Activated T-helper 1 cell treated with Interleukin-2 at 50 U/mL for 16 hours (primary cell): Measurements from ENCODE around the gene MPP4.

Source experiments
- DNase-seq: peaks from one replicate; pipeline ENCODE4 v3.0.0-alpha.2; 2020; ENCODE audit warnings: low read depth

MPP4 gene, protein sequence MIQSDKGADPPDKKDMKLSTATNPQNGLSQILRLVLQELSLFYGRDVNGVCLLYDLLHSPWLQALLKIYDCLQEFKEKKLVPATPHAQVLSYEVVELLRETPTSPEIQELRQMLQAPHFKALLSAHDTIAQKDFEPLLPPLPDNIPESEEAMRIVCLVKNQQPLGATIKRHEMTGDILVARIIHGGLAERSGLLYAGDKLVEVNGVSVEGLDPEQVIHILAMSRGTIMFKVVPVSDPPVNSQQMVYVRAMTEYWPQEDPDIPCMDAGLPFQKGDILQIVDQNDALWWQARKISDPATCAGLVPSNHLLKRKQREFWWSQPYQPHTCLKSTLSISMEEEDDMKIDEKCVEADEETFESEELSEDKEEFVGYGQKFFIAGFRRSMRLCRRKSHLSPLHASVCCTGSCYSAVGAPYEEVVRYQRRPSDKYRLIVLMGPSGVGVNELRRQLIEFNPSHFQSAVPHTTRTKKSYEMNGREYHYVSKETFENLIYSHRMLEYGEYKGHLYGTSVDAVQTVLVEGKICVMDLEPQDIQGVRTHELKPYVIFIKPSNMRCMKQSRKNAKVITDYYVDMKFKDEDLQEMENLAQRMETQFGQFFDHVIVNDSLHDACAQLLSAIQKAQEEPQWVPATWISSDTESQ

DNA sequence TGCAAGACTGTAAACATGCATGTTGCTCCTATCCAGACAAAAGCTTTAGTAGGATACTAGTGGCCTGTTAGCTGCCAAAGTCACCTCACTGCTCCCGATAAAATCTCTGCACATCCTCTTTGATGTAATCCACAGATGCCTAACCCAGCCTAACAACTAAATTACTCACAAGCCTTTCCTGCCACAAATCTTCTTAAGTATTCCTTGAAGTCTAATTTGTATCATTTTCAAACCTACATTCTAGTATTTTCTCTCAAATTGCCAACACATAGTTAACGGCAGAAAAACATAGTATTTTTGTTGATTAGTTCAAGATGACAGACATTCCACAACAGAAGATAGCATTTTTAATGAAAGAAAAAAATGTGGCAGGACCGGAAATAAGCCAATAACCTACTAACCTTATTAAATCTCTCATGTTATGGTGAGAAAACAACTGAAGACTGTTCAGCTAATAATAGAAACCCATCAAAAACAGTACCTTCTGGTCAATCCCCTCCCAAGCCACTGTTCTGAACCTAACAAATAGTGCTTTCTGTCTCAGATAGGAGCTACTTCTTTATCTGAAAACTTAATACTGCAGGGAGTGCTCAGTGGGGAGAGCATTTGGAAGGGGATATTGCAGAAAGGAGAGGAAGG, at the start of gene MPP4:
Gene MPP4 (minus strand): TSS at position 57 of the 639 bp plus-strand sequence. CDS start 4,690 bp downstream, outside the sequence.
- no peak for DNase-seq

- DNase-seq = no peak
Observed at GRCh38 chr2:201746551-201746950, 48.1 kb upstream of the MPP4 start.

GRCh38 chr2:201735486-201735885, 37.0 kb upstream of the MPP4 start:
- no peak for DNase-seq

- DNase-seq = no peak
Observed at GRCh38 chr2:201734111-201734510, 35.7 kb upstream of the MPP4 start.

DNA sequence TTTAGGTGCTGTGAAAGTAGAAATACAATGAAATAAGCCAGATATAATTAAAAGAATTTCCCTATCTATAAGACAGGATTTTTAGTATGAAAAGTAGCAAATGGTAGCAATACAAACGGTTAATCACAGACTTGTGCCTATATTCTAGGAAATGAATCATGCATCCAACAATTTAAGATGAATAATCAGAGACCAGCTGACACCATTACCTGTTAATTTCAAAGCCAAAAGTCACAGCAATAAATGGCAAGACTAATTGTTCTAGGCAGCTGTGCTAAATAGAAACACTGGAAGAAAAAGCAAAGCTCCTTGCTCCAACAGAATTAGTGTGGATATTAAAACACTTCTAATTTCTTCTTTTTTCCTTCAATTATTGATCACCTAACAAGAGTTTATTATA, 35.1 kb upstream of the MPP4 start:
- DNase-seq = no peak

DNA sequence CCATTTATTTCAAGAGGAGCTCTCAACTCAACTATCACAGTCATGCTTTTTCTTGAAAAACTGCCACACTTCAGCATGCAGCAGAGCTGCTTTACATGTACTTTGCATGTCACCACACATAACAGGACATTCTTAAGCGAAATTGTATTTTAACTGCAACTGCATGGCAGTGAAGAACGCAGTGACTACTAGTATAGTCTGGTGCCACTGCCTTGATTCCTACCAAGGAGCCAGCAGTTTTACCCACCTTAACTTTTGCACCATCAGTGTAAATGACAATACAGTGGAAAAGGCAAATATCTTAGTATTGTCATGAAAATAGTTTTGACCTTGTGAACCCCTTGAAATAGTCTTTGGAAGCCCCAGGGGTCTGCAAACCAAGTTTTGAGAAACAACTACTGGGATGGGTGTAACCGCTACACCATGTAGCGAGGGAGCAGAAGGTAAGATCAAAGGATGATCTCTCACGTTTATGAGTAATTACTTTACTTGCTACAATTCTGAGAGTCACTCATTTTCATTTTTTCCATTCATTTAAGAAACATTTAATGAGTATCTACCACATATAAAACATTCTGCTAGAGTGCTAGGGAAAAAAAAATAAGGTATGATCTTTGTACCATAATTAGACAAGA, 32.3 kb upstream of the MPP4 start:
- no peak for DNase-seq

GRCh38 chr2:201715459-201715858, 17.0 kb upstream of the MPP4 start:
- no peak for DNase-seq

GRCh38 chr2:201712726-201713125, 14.3 kb upstream of the MPP4 start:
- DNase-seq = no peak

- DNase-seq = no peak
Observed at GRCh38 chr2:201709747-201710146, 11.3 kb upstream of the MPP4 start.

GRCh38 chr2:201709049-201709448, 10.6 kb upstream of the MPP4 start:
- DNase-seq = no peak

DNA sequence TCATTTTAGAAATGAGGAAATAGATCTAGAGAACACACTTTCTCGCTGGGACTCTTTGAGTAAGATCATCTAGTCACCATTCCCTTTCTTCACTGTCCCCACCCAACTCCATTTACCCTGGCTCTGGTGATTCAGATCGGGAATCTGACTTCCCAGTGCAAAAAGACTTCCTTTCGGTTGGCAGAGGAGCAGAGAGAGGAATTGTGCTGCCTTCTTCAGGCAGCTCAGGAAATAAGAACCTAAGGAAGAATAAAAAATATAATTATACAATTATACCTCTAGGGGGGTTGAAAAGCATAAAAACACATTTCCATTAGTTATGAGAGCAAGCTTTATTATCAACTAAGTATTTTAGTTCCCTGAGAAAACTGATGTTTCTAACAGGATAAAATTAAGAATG, 9.3 kb upstream of the MPP4 start:
- no peak for DNase-seq

GRCh38 chr2:201707142-201707541, 8.7 kb upstream of the MPP4 start:
- no peak for DNase-seq

DNA sequence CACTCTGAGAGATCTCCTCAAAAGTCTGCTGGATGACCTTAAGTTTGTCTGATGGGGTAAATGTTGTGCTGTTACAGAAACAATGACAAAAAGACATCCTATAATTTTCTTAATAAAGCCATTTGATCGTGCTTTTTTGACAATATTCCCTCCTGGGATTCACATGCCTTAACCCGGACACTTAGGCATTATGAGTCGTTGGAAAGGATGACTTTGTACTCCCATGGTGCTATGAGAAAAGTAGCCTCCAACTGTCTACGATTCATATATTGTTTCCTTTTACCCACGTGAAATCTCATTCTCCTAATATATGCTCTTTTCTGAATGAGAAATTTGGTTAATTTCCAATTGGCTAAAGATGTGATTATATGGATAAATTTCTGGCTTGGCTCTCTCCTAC, 6.1 kb upstream of the MPP4 start:
- no peak for DNase-seq

DNA sequence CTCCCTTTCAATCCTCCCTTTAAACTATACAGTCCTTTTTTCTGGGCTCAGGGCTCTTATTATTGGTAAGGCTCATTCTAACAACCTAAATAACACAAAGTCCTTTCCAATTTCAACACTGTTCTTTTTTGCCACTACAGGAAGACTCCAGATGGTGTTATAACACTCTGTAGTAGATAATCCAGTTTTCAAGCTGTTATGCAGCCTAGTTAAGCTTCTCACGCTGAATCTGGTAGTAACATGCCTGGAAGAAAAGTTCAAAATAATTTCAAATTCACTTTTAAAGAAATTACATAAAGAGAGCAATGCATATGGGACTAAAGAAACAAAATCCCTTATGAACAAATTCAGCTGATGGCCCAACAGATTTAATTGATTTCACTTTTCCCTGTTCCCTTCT, 3.2 kb upstream of the MPP4 start:
- DNase-seq = no peak

DNA sequence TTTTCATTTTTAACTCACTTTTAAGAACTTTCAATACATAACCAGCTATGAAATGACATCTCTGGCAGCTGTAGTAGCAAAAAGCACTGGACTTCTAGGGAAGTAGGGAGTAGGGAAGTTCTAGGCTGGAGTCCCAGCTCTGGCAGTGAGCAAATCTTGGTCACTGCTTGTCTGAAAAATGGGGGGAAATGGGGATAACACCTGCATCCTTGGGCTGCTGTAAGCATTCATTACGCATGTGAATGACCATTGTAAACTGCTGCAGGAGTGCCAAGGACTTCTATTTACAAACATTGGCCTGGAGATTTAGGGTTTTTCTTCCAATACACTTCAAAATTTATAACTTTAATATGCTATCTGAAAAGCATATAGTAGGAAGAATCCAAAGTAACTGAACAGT, 972 bp upstream of the MPP4 start:
- DNase-seq = no peak

- no peak for DNase-seq
Observed at GRCh38 chr2:201697899-201698298, 545 bp downstream of the MPP4 start.

DNA sequence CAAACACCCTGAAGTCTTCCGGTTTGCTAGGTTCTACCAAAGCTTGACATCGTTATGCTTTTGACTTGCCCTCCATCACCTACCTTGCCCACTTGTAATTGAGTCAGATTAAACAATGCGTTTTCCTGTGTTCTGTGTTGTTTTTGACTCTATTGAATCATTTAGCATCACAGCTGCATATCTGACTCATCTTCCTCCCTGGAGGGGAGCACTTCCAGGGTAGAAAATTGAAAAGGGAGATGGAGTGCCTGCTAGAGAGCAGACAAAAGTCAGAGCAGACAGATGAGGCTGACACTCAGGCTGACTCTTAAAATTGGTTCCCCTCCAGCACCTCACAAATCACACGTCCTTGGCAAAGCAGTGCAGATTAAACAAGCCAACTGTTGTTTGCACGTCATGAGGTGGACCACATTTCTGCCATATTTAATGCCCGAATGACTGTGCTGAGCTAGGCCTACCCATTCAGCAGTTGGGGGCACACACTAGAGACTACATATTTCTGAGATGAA, 2.2 kb downstream of the MPP4 start:
- no peak for DNase-seq

DNA sequence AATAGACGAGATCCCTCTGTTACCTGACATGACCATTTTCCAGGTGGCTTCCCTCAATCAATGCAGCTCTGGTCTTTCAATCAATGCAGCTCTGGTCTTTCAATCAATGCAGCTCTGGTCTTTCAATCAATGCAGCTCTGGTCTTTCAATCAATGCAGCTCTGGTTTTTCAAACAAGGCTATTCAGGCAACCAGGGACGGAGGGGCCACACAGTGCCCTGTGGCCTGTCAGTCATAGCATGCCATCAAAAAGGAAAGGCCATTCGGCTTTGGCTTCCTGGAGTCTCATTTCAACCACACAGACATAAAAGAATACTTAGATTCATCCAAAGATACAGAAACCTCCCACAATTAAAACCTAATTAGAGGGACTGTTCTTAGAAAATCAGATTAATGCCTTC, 13.3 kb downstream of the MPP4 start:
- no peak for DNase-seq

DNA sequence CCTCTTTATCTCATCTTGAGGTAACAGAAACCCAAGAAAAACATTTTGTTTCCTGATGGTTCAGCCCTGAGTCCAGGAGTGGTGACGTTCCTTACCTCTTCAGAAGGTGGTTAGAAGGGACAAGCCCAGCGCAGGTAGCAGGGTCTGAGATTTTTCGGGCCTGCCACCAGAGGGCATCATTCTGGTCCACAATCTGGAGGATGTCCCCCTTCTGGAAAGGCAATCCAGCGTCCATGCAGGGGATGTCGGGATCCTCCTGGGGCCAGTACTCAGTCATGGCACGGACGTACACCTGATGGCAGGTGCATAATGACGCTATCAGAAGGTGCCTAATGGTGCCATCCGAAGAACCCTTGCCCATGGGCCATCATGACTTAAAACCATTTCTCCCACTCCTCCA, 17.7 kb downstream of the MPP4 start:
- DNase-seq = no peak

GRCh38 chr2:201678401-201678800, 20.0 kb downstream of the MPP4 start:
- DNase-seq = no peak

DNA sequence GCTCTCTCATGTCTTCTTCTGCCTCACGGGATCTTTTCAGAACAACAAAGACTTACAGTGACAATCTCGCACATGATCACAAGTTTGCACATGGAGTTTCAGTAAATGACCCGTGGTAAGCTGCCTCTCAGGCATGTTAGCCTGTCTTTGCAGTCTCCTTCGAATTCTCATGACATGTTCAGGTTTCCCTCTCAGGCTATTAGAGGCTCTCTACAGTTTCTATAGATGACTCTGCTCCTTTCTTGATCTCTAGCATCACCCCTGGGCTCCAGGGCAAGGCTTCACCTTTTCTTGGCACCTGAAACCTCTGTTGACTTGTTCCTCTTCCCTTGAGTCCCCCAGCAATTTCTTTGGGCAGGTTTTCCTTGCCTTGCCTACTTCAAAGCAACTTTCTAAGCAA, 23.0 kb downstream of the MPP4 start:
- no peak for DNase-seq

DNA sequence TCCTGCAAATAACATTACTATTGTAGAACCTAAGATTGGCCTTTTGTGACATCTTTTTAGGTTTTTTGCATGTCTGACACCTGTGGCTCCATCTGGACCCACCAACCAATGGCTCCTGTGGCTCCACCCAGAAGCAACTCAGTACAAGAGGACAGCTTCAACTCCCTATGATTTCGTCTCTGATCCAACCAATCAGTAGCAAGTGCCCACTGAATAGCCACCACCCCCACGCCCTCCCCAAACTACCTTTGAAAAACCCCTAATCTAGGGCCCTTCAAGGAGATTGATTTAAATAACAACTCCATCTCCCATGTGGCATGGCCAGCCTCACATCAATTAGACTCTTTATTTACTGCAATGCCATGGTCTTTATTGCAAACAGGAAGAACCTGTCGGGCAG, 23.6 kb downstream of the MPP4 start:
- DNase-seq = no peak

DNA sequence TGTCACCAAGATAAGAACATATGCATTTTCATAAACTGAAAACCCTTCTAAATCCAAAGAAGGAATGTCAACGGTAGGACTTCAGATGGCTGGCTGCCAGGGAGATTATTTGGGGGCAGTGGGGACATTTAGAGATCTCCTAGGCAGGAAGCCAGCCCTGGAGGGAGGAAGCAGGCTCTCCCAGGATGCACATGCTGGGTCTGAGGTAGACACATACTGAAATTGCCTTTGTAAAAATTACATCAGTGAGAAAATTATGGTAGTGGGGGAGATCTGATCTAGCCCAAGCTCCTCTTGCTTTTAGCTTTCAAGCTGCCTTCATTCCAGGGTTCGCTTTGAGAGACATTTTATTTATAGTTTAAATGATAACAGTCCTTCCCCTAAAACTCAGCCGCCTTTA, 24.1 kb downstream of the MPP4 start:
- DNase-seq = no peak
